ENCODE results near the gene SLC16A5.

The SLC16A5 gene

GRCh38 chr17:75060434-75061054 is 27.2 kb upstream of the SLC16A5 start:
- no peak overlapping the region for H2AFZ ChIP-seq (ENCODE audit: low read length)
- H3K79me2 ChIP-seq (ENCODE audit: low read length), result no peaks in the 10 kb centered on the region
- no peak overlapping the region for H3K27ac ChIP-seq (ENCODE audit: low read length)
- peaks cover 4% of the 10 kb centered on the region; the same call in 1 of the 2 replicates for H3F3A ChIP-seq (ENCODE audit: insufficient read depth, low read length)
- TF ChIP-seq EZH2phosphoT487 (IDR thresholded peaks at IDR 0.05; ENCODE audit: low read length), result no peak
- TF ChIP-seq CTCF (IDR thresholded peaks at IDR 0.05; ENCODE audit: low read length), result no peak
- TF ChIP-seq EZH2 (optimal IDR thresholded peaks at IDR 0.05; ENCODE audit: low read depth, low read length), result no peak
- no peaks in the 10 kb centered on the region for H3K27me3 ChIP-seq (replicated peaks; ENCODE audit: insufficient read depth, low read length)
- H3K4me3 ChIP-seq (ENCODE audit: low read length), result no peak overlapping the region
- no peaks in the 10 kb centered on the region for H4K20me1 ChIP-seq (ENCODE audit: insufficient read depth, low read length)
- no peaks in the 10 kb centered on the region for H3K9me3 ChIP-seq (replicated peaks; ENCODE audit: insufficient read depth, low read length)
- peaks cover 7% of the 10 kb centered on the region for H3K4me1 ChIP-seq (ENCODE audit: low read length)
- no peaks in the 10 kb centered on the region for H3K9me2 ChIP-seq (replicated peaks; ENCODE audit: insufficient read depth, low read length)
- DNase-seq, result no peak
- no peak overlapping the region for H3K9ac ChIP-seq (ENCODE audit: low read length)
- H3K36me3 ChIP-seq (replicated peaks; ENCODE audit: insufficient read depth, low read length), result no peaks in the 10 kb centered on the region; the same call in 1 of the 2 replicates
- H3K4me2 ChIP-seq (ENCODE audit: low read depth, low read length), result no peak overlapping the region

DNA sequence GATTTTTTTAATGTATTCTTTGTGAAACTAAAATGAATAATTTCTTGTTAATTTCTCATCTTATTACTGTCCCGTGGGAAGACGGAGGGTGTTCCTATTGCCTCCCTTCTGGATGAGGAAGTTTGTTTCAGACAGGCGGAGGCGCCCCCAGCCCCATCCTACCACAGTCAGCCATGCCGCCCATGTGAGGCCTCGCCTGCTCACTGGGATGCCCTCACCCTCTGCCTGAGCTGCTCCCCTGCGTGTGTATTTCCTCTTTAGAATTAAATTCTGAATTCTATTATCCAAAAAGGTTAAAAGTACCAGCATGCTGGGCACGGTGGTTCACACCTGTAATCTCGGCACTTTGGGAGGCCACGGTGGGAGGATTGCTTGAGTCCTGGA is 26.7 kb upstream of the SLC16A5 start:
- H3K27me3 ChIP-seq (replicated peaks; ENCODE audit: insufficient read depth, low read length), result no peaks in the 10 kb centered on the region
- no peak for TF ChIP-seq CTCF (IDR thresholded peaks at IDR 0.05; ENCODE audit: low read length)
- no peak for TF ChIP-seq EZH2 (optimal IDR thresholded peaks at IDR 0.05; ENCODE audit: low read depth, low read length)
- no peak for TF ChIP-seq EZH2phosphoT487 (IDR thresholded peaks at IDR 0.05; ENCODE audit: low read length)

GRCh38 chr17:75061618-75062017 is 26.1 kb upstream of the SLC16A5 start:
- no peaks in the 10 kb centered on the region; the same call in 1 of the 2 replicates for H3K36me3 ChIP-seq (replicated peaks; ENCODE audit: insufficient read depth, low read length)
- H3K27ac ChIP-seq (ENCODE audit: low read length), result no peak overlapping the region
- no peaks in the 10 kb centered on the region for H3K27me3 ChIP-seq (replicated peaks; ENCODE audit: insufficient read depth, low read length)
- TF ChIP-seq EZH2 (optimal IDR thresholded peaks at IDR 0.05; ENCODE audit: low read depth, low read length) (no peak), EZH2phosphoT487 (IDR thresholded peaks at IDR 0.05; ENCODE audit: low read length) (no peak), CTCF (IDR thresholded peaks at IDR 0.05; ENCODE audit: low read length) (no peak)
- no peaks in the 10 kb centered on the region for H3K9me3 ChIP-seq (replicated peaks; ENCODE audit: insufficient read depth, low read length)
- H4K20me1 ChIP-seq (ENCODE audit: insufficient read depth, low read length), result no peaks in the 10 kb centered on the region
- H2AFZ ChIP-seq (ENCODE audit: low read length), result no peak overlapping the region
- H3K4me1 ChIP-seq (ENCODE audit: low read length), result peaks cover 18% of the 10 kb centered on the region
- H3F3A ChIP-seq (ENCODE audit: insufficient read depth, low read length), result peaks cover 15% of the 10 kb centered on the region; the same call in 1 of the 2 replicates
- no peak overlapping the region for H3K9ac ChIP-seq (ENCODE audit: low read length)
- H3K79me2 ChIP-seq (ENCODE audit: low read length), result no peaks in the 10 kb centered on the region
- H3K9me2 ChIP-seq (replicated peaks; ENCODE audit: insufficient read depth, low read length), result no peaks in the 10 kb centered on the region
- H3K4me2 ChIP-seq (ENCODE audit: low read depth, low read length), result no peak overlapping the region
- DNase-seq, result no peak
- H3K4me3 ChIP-seq (ENCODE audit: low read length), result no peak overlapping the region

More for the DNA sequence above, 26.7 kb upstream of the SLC16A5 start:
- no peaks in the 10 kb centered on the region for H3K9me3 ChIP-seq (replicated peaks; ENCODE audit: insufficient read depth, low read length)
- H2AFZ ChIP-seq (ENCODE audit: low read length), result no peak overlapping the region
- no peak overlapping the region for H3K4me2 ChIP-seq (ENCODE audit: low read depth, low read length)
- no peak overlapping the region for H3K9ac ChIP-seq (ENCODE audit: low read length)
- H3K4me3 ChIP-seq (ENCODE audit: low read length), result no peak overlapping the region
- peaks cover 12% of the 10 kb centered on the region for H3K4me1 ChIP-seq (ENCODE audit: low read length)
- no peak for DNase-seq
- no peak overlapping the region for H3K27ac ChIP-seq (ENCODE audit: low read length)
- H4K20me1 ChIP-seq (ENCODE audit: insufficient read depth, low read length), result no peaks in the 10 kb centered on the region
- peaks cover 9% of the 10 kb centered on the region; the same call in 1 of the 2 replicates for H3F3A ChIP-seq (ENCODE audit: insufficient read depth, low read length)
- no peaks in the 10 kb centered on the region for H3K9me2 ChIP-seq (replicated peaks; ENCODE audit: insufficient read depth, low read length)
- H3K36me3 ChIP-seq (replicated peaks; ENCODE audit: insufficient read depth, low read length), result no peaks in the 10 kb centered on the region; the same call in 1 of the 2 replicates
- H3K79me2 ChIP-seq (ENCODE audit: low read length), result no peaks in the 10 kb centered on the region

Measured in MM.1S (cell line).